Measurements from ENCODE around the gene SCG5.

SCG5 gene

DNA sequence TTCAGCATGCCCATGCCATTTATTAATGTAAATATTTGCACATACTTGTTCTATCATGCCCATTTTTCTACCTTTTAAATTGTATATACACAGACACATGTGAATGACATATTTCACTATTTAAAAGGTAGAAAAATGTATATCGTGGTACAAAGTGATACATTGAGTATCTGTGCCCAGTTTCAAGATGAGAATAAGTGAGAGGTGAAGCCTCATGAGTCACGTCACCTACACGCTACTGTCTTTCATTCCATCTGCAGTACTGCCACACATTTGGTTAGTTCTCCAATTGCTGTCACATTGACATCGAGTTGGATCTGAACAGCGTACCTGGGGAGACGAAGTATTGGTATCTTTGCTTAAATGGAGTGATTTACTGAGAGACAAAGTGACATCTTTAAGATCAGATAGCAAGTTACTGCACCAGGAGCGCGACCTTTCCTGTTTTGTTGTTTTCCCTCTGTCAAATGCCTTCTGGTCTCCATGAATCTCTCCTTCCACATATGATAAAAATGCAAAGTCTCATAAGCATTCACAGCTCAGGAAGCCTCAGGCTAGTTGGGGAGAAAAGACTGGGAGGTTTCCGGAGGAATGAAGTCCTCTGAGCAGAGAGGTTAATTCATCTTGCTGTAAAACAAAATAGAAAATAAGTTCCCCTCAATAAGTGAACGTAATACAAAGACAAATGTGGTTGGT is 88.3 kb downstream of the SCG5 start:
- DNase-seq = no peak

- no peak for DNase-seq
Measured at GRCh38 chr15:32730677-32731654, 89.5 kb downstream of the SCG5 start.

GRCh38 chr15:32732574-32733157 is 91.2 kb downstream of the SCG5 start:
- DNase-seq = no peak

- DNase-seq = no peak
Measured at GRCh38 chr15:32733281-32733680, 91.8 kb downstream of the SCG5 start.

DNA sequence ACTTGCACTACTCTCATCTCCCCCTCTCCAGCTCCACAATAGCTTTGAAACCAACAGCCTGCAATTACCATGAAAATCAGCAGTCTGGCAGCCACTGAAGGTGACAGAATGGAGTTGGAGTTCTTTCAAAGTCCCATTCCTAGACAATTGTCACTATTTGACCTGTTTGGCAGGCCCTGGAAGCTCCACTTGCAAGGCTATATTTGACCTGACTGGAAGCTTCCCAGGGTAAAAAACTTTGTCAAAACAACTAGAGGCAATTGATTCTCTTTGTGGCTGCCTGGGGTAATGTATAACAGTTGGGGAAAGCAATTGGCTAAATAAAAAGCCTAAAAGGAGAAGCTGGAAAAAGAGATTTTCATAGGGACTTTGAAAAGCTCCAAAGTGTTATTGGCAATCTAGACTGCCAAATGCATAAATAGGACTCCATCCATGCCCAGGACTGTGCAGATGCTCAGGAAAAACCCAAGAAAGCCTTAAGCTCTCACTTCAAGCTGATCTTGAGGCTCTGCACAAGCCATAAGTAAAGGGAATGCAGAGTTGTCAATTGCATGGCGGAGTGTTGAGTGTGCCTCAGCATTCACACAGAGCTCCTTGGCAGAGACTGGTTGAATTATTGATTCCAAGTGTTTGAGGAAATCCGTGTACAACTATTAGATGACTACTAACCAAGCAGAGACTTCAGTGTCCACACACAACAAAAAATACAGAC is 94.6 kb downstream of the SCG5 start:
- no peak for DNase-seq

GRCh38 chr15:32736701-32737061 is 95.2 kb downstream of the SCG5 start:
- DNase-seq = no peak

DNA sequence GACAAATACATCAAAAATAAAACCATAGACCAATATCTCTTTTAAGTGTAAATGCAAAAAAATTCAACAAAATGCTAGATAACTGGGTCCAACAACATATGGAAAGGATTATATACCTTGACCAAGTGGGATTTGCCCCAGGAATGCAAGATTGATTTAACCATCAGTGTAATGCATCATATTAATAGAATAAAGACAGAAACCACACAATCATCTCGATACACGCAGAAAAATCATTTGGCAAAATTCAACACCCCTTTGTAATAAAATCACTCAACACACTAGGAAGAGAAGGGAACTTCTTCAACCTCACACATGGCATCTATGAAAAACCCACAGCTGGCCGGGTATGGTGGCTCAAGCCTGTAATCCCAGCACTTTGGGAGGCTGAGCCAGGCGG is 95.8 kb downstream of the SCG5 start:
- no peak for DNase-seq

- no peak for DNase-seq
Measured at GRCh38 chr15:32738666-32739065, 97.2 kb downstream of the SCG5 start.

DNA sequence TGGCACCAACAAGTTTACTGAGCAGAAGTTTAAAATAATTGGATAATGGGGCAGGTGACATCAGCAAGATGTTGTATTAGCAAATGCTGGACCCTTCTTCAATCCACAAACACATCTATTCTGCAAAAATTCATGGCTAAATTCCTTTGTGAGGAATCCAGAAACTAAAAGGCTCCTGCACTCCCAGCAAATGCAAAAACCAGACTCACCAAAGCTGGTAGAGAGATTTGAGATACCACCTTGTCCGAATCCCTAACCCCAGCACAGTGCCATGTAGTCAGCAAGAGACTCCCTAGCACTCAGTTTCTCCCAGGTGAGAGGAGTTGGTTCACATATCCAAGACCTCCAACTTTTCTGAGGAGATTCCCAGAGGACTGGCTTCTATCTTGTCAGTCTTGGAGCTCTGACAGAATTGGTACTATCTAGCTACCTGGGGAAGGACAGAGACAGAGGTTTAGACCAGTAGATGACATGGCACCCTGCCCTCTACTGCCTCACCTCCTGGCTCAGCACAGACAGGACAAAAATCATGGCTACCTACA is 98.1 kb downstream of the SCG5 start:
- DNase-seq = no peak

DNA sequence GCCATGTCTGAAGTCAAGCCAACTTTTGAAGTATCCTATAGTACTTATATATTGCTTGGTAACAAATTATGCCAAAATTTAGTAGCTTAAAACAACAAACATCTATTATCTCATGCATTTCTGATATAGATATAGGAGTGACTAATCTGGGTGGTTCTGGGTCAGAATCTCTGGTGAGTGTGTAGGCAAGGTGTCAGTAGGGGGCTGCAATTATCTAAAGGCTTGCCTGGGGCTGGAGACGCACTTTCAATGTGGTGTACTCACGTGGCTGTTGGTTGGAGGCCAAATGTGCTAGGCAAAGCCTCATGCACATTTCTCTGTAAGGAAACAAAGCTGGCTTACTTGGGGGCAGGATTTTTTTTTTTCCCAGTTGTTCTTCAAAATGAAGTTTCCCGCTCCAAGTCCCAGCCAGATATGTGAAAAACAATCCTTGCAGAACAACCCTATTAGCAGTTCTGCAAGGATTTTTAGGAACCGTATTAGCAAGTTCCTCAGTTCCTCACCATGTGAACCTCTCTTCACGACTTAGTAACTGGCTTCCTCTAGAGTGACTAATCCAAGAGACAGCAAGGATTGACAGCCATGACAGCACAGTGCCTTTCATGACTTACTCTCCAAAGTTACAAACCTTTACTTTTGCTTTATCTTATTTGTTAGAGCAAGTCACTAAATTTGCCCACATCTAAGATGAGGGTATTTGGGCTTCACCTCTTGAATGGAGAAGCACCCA is 102.1 kb downstream of the SCG5 start:
- no peak for DNase-seq

- no peak for DNase-seq
Measured at GRCh38 chr15:32746116-32746857, 104.8 kb downstream of the SCG5 start.

All from NK-92 treated with Interleukin-12 subunit alpha and Interleukin-12 subunit beta, amount 100 ng/mL, for 24 hours (cell line).